ENCODE results near the gene STK10.

Gene STK10

DNA sequence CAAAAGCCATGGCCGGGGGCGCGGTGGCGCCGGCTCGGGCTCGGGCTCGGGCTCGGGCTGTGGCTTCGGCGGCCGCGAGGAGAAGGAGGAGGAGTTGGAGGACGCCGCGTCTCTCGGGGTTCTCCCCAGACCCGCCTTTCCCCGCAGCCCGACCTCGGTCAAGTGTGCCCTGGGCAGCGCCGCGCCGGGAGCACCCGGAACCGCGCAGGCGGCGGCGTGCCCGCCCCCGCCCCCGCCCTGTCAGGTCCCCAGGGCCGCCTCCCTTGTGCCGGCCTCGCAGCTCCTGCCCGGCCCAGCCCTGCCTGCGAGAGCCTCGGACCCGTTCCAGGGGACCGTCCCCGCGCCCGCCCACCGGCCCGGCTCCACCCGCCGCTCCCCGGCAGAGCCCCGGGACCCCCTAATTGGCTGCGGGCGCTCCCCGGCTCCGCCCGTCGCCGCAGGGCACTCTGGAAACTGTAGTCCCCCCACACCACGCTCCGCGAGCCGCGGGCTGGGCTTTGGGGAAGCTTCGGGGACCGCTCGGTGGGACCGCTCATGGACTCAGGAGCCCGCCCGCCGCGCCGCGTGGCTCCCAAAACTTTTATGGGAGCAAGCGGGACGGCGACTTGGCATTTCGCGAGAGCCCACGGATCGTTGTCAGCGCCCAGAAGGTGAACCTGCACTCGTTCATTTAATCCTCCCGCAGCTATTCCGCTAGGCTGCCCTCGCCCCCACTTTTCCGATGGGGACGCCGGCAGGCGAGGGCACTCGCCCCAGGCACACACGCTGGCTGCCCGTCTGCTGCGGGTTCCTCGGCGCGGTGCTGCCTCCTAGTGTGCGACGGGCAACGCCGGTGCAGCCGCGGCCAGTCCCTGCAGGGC is at the start of gene STK10:
STK10 (minus strand) TSS at position 192 of the 860 bp plus-strand sequence; CDS start at position 10, 182 bp downstream.
- Histone ChIP-seq H3K4me1 (ENCODE audit: control insufficient read depth, insufficient read depth, low read length) (peaks cover 20% of the 10 kb centered on the region), H3K27me3 (replicated peaks; ENCODE audit: control insufficient read depth, insufficient read depth, low read length) (no peaks in the 10 kb centered on the region), H3K9ac (ENCODE audit: low read length) (peak within 1 kb of the TSS; percentile 93), H3K4me3 (ENCODE audit: low read length) (peak within 1 kb of the TSS; percentile 92), H3K9me3 (ENCODE audit: control insufficient read depth, low read length) (no peaks in the 10 kb centered on the region), H3K36me3 (ENCODE audit: control insufficient read depth, insufficient read depth, low read length, severe bottlenecking) (peaks cover 8% of the 10 kb centered on the region)
- peak; percentile 97 for DNase-seq (ENCODE audit: low read depth)

DNA sequence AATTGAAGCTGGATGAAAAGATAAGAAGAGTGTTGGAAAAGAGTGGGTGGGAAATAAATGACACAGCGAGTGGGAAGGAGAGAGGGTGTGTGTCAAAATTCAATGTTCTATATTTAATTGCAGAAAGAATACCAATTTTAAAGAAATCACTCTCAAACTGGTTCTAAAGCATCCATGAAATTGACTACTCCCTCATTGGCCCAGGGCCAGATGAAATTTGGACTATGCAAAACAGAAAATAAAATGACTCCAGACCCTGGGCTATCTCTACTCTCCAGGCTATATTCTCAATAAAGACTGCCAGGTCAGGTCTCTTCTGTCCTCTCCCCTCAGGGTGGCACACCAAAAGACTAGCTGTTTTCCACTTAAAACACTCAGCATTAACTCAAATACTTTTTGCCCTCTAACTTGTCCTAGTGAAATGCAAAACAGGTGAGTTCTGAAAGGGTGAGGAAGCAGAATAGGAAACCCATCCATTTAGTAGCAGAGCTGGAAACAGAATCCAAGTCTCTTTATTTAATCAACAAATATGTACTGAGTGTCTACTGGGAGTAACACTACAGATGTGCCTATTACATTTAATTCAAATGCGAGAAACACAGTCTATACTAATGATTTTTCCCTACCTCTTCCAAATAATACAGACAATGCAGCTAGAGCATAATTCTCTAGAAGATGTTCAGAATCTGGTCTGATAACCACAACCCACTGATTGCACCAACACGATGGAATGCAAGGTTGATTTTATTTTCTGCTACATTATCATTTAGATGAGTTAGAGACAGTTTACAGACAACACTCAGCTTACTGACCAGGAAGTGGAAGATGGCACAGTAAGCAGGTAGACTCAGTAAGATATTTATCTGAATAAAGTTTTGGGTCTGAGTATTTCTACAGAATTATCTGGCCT is 48.1 kb upstream of the STK10 start:
- DNase-seq (ENCODE audit: low read depth), result peak; percentile 46
- H3K9ac ChIP-seq (ENCODE audit: low read length), result no peak overlapping the region
- no peak overlapping the region for H3K4me3 ChIP-seq (ENCODE audit: low read length)
- peaks cover 9% of the 10 kb centered on the region for H3K4me1 ChIP-seq (ENCODE audit: control insufficient read depth, insufficient read depth, low read length)
- H3K9me3 ChIP-seq (ENCODE audit: control insufficient read depth, low read length), result no peaks in the 10 kb centered on the region
- H3K36me3 ChIP-seq (ENCODE audit: control insufficient read depth, insufficient read depth, low read length, severe bottlenecking), result peaks cover 29% of the 10 kb centered on the region
- H3K27me3 ChIP-seq (replicated peaks; ENCODE audit: control insufficient read depth, insufficient read depth, low read length), result no peaks in the 10 kb centered on the region

GRCh38 chr5:172235132-172235780 is 47.2 kb upstream of the STK10 start:
- H3K4me1 ChIP-seq (ENCODE audit: control insufficient read depth, insufficient read depth, low read length), result peaks cover 9% of the 10 kb centered on the region
- H3K27me3 ChIP-seq (replicated peaks; ENCODE audit: control insufficient read depth, insufficient read depth, low read length), result no peaks in the 10 kb centered on the region
- H3K36me3 ChIP-seq (ENCODE audit: control insufficient read depth, insufficient read depth, low read length, severe bottlenecking), result peaks cover 37% of the 10 kb centered on the region
- H3K9ac ChIP-seq (ENCODE audit: low read length), result no peak overlapping the region
- no peak overlapping the region for H3K4me3 ChIP-seq (ENCODE audit: low read length)
- DNase-seq (ENCODE audit: low read depth), result peak; percentile 31
- no peaks in the 10 kb centered on the region for H3K9me3 ChIP-seq (ENCODE audit: control insufficient read depth, low read length)

- Histone ChIP-seq H3K4me1 (ENCODE audit: control insufficient read depth, insufficient read depth, low read length) (peaks cover 9% of the 10 kb centered on the region), H3K9ac (ENCODE audit: low read length) (no peak overlapping the region), H3K27me3 (replicated peaks; ENCODE audit: control insufficient read depth, insufficient read depth, low read length) (no peaks in the 10 kb centered on the region), H3K36me3 (ENCODE audit: control insufficient read depth, insufficient read depth, low read length, severe bottlenecking) (peaks cover 47% of the 10 kb centered on the region), H3K4me3 (ENCODE audit: low read length) (no peak overlapping the region), H3K9me3 (ENCODE audit: control insufficient read depth, low read length) (no peaks in the 10 kb centered on the region)
- no peak for DNase-seq (ENCODE audit: low read depth)
These were observed 46.0 kb upstream of the STK10 start for GRCh38 chr5:172234031-172234430.

- Histone ChIP-seq H3K4me3 (ENCODE audit: low read length) (no peak overlapping the region), H3K9ac (ENCODE audit: low read length) (no peak overlapping the region), H3K36me3 (ENCODE audit: control insufficient read depth, insufficient read depth, low read length, severe bottlenecking) (peaks cover 57% of the 10 kb centered on the region), H3K27me3 (replicated peaks; ENCODE audit: control insufficient read depth, insufficient read depth, low read length) (no peaks in the 10 kb centered on the region), H3K9me3 (ENCODE audit: control insufficient read depth, low read length) (no peaks in the 10 kb centered on the region), H3K4me1 (ENCODE audit: control insufficient read depth, insufficient read depth, low read length) (peaks cover under 1% of the 10 kb centered on the region)
- DNase-seq (ENCODE audit: low read depth), result no peak
These were observed 41.9 kb upstream of the STK10 start for GRCh38 chr5:172229904-172230303.

DNA sequence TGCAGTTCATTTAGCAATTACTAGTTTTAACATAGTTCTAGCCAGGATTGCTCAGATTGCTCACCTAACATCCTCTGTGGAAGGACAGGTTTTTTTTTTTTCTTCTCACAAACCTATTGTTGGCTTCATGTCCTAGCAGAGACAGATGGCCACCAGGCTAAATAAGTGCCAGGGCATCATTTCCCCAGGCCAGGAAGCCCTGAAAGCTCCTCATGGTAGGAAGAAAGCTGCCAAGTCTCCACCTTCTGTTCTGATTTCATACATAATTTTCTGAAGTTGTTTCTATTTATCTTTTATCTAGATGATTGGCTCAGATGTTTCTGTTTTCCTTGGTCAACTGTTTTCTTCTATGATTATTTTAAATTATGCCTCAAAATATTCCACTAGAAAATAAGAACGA is 37.0 kb upstream of the STK10 start:
- Histone ChIP-seq H3K9me3 (ENCODE audit: control insufficient read depth, low read length) (no peaks in the 10 kb centered on the region), H3K4me3 (ENCODE audit: low read length) (no peak overlapping the region), H3K36me3 (ENCODE audit: control insufficient read depth, insufficient read depth, low read length, severe bottlenecking) (peaks cover 34% of the 10 kb centered on the region), H3K4me1 (ENCODE audit: control insufficient read depth, insufficient read depth, low read length) (no peaks in the 10 kb centered on the region), H3K27me3 (replicated peaks; ENCODE audit: control insufficient read depth, insufficient read depth, low read length) (no peaks in the 10 kb centered on the region), H3K9ac (ENCODE audit: low read length) (no peak overlapping the region)
- no peak for DNase-seq (ENCODE audit: low read depth)

- Histone ChIP-seq H3K27me3 (replicated peaks; ENCODE audit: control insufficient read depth, insufficient read depth, low read length) (no peaks in the 10 kb centered on the region), H3K4me1 (ENCODE audit: control insufficient read depth, insufficient read depth, low read length) (no peaks in the 10 kb centered on the region), H3K9ac (ENCODE audit: low read length) (no peak overlapping the region), H3K36me3 (ENCODE audit: control insufficient read depth, insufficient read depth, low read length, severe bottlenecking) (peaks cover 29% of the 10 kb centered on the region), H3K4me3 (ENCODE audit: low read length) (no peak overlapping the region), H3K9me3 (ENCODE audit: control insufficient read depth, low read length) (no peaks in the 10 kb centered on the region)
- DNase-seq (ENCODE audit: low read depth), result no peak
These were observed 36.2 kb upstream of the STK10 start for GRCh38 chr5:172223901-172224873.

- Histone ChIP-seq H3K4me1 (ENCODE audit: control insufficient read depth, insufficient read depth, low read length) (no peaks in the 10 kb centered on the region), H3K9ac (ENCODE audit: low read length) (no peak overlapping the region), H3K4me3 (ENCODE audit: low read length) (no peak overlapping the region), H3K9me3 (ENCODE audit: control insufficient read depth, low read length) (no peaks in the 10 kb centered on the region), H3K27me3 (replicated peaks; ENCODE audit: control insufficient read depth, insufficient read depth, low read length) (no peaks in the 10 kb centered on the region), H3K36me3 (ENCODE audit: control insufficient read depth, insufficient read depth, low read length, severe bottlenecking) (peaks cover 27% of the 10 kb centered on the region)
- no peak for DNase-seq (ENCODE audit: low read depth)
These were observed 31.3 kb upstream of the STK10 start for GRCh38 chr5:172219296-172219695.

GRCh38 chr5:172216345-172216744 is 28.3 kb upstream of the STK10 start:
- peaks cover 29% of the 10 kb centered on the region for H3K36me3 ChIP-seq (ENCODE audit: control insufficient read depth, insufficient read depth, low read length, severe bottlenecking)

DNA sequence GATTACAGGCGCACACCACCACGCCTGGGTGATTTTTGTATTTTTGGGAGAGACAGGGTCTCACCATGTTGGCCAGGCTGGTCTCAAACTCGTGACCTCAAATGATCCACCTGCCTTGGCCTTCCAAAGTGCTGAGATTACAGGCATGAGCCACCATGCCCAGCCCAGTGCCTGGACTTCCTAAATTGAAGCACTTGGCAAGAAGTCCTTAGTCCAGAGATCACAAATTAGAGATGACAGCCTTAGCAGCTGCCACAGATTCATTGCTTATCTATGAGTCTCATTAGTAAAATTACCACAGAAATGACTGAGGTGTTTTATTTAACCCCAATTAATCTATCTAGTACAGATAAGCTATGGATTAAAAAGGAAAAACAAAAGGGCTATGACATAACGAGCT is 25.1 kb upstream of the STK10 start:
- no peak for DNase-seq (ENCODE audit: low read depth)
- H3K9me3 ChIP-seq (ENCODE audit: control insufficient read depth, low read length), result no peaks in the 10 kb centered on the region
- H3K9ac ChIP-seq (ENCODE audit: low read length), result no peak overlapping the region
- no peaks in the 10 kb centered on the region for H3K4me1 ChIP-seq (ENCODE audit: control insufficient read depth, insufficient read depth, low read length)
- H3K27me3 ChIP-seq (replicated peaks; ENCODE audit: control insufficient read depth, insufficient read depth, low read length), result no peaks in the 10 kb centered on the region
- H3K4me3 ChIP-seq (ENCODE audit: low read length), result no peak overlapping the region
- peaks cover 32% of the 10 kb centered on the region for H3K36me3 ChIP-seq (ENCODE audit: control insufficient read depth, insufficient read depth, low read length, severe bottlenecking)

More at GRCh38 chr5:172216345-172216744, 28.3 kb upstream of the STK10 start:
- H3K9ac ChIP-seq (ENCODE audit: low read length), result no peak overlapping the region
- no peaks in the 10 kb centered on the region for H3K4me1 ChIP-seq (ENCODE audit: control insufficient read depth, insufficient read depth, low read length)
- H3K9me3 ChIP-seq (ENCODE audit: control insufficient read depth, low read length), result no peaks in the 10 kb centered on the region
- no peak overlapping the region for H3K4me3 ChIP-seq (ENCODE audit: low read length)
- no peak for DNase-seq (ENCODE audit: low read depth)
- no peaks in the 10 kb centered on the region for H3K27me3 ChIP-seq (replicated peaks; ENCODE audit: control insufficient read depth, insufficient read depth, low read length)

Data from adipocyte (in vitro differentiated cells).